Cardiac fibroblast (primary cell): ENCODE measurements around the gene UCMA.

Experiments
- DNase-seq, 2 donors: peaks; one replicate each; pipeline versions ENCODE4 v3.0.0 to v3.0.0-alpha.2; 2010; ENCODE audit warnings: low read depth in 2 of 2
- H3K4me3 ChIP-seq, 2 donors: replicated peaks in 1 of 2; 1 replicate in 1 of 2; 2 replicates in 1 of 2; pipeline ENCODE4 v1.5.1; 2011; ENCODE audit warnings: low read depth in 2 of 2, low read length in 2 of 2, mild to moderate bottlenecking in 2 of 2, moderate library complexity in 1 of 2
- CTCF ChIP-seq: IDR thresholded peaks from one replicate; pipeline ENCODE4 v1.5.1; 2011; ENCODE audit warnings: low read depth, mild to moderate bottlenecking, low read length, inconsistent platforms

UCMA gene

GRCh38 chr10:13183625-13184024, 50.5 kb downstream of the UCMA start:
- no peak for TF ChIP-seq CTCF
- no peak overlapping the region for H3K4me3 ChIP-seq
- DNase-seq: no peak

- no peak overlapping the region for H3K4me3 ChIP-seq
- no peak for TF ChIP-seq CTCF
- no peak for DNase-seq
These were observed 51.8 kb downstream of the UCMA start for GRCh38 chr10:13182424-13182823.

GRCh38 chr10:13180788-13181187, 53.4 kb downstream of the UCMA start:
- no peak for DNase-seq
- no peak for TF ChIP-seq CTCF
- H3K4me3 ChIP-seq: no peak overlapping the region

GRCh38 chr10:13173616-13174015, 60.6 kb downstream of the UCMA start:
- no peak for DNase-seq
- TF ChIP-seq CTCF: no peak

More at GRCh38 chr10:13173616-13174015, 60.6 kb downstream of the UCMA start:
- H3K4me3 ChIP-seq: no peak overlapping the region
